ENCODE data around the gene SERTAD2.

SERTAD2 gene

DNA sequence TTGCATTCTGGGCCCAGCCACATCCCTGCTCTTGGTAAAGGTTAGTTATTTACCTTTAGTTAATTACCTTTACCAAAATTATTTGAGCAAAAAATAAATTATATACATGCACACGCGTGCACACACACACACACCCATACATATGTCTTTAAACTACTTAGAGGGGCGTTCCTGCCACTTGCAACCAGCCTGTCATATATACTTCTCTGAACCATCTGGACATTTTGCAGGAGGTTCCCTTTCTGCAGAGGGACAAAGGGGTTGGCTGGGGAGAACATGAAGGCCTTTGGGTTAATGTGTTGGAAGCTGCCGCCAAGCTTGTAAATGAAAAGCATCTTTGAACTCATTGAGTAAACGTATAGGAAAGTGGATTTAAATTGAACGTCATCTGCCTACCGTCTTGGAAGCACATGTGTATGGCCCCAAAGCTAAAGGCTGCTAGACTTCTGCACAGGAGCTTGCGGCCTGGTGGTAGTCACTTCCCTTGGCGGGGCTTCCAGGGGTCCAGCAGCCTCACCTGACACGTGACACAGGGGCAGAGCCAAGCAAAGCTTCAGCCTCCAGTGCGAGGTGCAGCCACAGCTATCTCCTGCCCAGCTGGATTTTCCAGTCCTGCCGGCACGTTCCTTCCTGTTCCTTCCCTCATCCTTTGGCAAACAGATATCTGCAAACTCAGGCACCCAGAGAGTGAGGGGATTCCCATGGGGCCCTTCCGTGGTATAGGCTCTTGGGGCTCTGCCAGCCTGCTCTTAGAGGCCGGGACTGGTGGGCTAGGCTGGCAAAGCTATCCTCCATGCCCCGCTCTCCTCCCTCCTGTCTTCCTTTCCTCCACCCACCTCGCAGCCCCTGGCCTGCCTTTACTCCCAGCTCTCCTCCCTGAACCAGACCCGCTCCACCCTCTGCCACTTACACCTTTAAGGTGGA is 46.1 kb downstream of the SERTAD2 start:
- DNase-seq: no peak

DNA sequence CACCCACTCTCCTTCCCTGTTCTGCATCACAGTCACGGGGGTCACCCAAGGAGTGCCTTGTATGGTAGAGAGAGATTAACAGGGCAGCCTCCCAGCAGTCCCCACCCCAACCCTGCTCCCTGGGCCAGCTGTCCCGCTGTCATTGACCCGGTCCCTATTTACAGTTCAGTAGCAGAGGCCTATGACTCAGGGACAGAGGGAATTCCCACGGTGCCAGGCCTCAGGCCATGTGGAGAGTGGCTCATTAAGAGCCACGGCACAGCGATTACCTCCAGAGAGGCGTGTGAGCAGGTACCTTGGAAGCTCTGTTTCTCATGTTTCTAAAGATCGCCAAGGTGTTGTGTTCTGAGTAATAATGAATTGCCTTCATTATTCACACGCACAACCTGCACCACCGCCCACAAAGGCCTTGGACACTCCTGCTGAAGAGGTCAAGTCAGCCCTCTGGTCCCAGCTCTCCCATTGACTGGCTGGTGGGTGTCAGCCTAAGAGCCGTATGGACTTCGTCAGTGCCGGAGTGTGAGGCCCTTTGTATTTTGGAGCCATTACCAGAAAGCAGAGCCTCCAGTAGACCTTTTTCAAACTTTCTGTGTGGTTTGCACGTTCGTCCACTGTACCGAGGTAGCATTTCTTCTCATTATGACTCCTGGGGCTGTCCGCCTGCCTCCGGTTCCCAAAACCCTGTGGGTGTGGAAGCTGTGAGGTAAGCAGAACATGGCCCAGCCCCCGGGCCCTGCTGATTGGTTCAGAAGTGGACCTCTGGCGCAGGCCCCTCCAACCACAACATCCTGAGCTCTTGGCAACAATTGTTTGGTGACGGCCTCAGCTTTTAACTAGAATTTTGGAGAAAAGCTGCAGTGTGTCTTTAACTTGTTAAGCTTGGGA is 47.0 kb downstream of the SERTAD2 start:
- peak; percentile 66 for DNase-seq

GRCh38 chr2:64605991-64606478 is 47.7 kb downstream of the SERTAD2 start:
- no peak for DNase-seq

- no peak for DNase-seq
Measured at GRCh38 chr2:64605026-64605471, 48.7 kb downstream of the SERTAD2 start.

DNA sequence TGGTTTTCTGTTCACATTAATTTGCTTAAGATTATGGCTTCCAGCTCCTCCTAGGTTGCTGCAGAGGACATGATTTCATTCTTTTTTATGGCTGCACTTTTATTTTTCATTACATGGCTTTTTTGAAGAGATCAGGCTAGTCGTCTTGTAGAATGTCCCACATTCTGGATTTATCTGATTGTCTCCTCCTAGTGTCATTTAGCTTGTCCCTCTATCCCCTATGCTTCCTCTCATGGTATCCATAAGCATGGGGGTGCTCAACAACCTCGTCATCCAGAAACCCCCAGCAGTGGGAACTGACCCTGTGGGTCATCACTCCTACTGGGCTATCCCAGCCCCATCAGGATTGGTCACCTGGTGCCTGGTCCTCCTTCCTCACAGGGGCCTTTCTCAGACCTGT is 49.6 kb downstream of the SERTAD2 start:
- no peak for DNase-seq

GRCh38 chr2:64602436-64602835 is 51.3 kb downstream of the SERTAD2 start:
- no peak for DNase-seq

DNA sequence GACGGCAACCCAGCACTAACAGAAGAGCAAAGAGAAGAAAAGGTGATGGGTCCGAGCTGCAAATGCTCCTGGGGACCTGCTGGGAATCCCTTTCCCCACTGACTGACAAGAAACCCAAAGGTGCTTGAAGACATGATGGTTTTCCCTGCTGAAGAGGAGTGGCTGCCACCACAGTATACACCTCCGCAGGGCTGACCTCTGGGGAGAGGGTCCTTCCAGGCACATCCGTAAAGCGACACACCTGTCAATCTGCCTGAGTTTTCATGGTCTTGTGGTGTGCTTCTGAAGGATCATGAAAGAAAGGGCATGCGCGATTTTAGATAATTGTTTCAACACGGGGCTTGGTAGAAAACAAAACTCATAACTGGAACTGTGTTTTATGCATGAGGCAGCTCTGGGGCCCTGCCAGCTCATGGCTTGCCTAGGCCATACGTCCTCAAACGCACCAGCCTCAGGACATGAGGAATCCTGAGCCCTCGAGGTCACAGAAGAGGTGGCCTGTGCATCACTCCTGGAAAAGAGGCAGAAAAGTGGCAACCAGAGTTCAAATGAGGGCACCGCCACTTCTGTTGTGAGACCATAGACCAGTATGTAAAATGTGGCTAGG is 51.8 kb downstream of the SERTAD2 start:
- no peak for DNase-seq

DNA sequence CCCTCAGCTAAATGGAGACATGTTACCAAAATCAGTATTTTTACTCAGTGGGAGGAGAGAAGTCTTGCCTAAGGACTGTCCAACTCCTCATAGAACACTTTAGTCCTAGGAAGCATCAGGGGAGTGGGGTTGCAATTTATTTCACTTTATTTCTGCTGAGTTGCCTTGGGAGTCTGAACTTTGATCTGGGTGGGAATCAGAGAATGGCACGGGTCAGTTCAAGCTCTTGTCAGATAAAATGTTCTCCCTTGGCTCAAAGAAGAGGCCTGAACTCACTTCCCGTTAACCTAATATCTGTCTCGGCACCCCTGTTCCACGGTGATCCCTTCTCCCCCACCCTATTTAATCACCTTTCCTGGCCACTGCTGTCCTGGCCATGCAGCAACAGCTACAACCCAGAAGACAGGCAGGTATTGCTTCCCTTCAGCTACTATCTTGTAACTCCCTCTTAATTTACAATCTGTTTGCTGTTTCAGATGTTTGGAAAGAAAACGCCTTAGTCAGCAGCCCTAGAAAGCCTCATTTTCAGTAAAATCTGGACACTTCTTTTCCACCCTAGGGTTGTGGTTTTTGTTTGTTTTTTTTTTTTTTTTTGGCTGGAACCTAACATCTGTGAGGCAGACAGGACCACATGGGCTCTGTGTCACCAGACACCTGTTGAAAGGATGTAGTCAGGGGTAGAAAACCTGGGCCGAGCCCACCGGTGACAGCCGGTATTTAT is 52.5 kb downstream of the SERTAD2 start:
- DNase-seq: no peak

DNA sequence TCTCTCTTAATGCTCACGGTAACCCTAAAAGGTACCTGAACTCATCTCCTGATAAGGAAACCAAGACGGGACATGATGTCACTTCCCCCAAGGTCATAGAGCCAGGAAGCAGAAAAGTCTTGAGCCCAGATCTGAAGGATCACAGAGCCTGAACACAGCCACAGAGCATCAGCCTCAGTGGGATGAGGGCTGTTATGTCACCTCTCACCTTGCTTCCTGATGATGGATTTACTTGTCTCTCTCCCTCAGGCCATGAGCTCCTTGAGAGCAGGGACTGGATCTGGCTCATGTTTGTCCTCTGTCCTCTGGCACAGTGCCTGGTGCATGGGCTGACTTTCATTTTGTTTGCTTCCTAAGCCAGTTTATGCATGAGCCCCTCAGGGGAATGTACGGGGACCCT is 54.2 kb downstream of the SERTAD2 start:
- no peak for DNase-seq

GRCh38 chr2:64598226-64598625 is 55.5 kb downstream of the SERTAD2 start:
- DNase-seq: no peak

- no peak for DNase-seq
Measured at GRCh38 chr2:64595397-64596176, 58.1 kb downstream of the SERTAD2 start.

GRCh38 chr2:64594226-64594989 is 59.3 kb downstream of the SERTAD2 start:
- DNase-seq: no peak

GRCh38 chr2:64593035-64593655 is 60.6 kb downstream of the SERTAD2 start:
- no peak for DNase-seq

DNA sequence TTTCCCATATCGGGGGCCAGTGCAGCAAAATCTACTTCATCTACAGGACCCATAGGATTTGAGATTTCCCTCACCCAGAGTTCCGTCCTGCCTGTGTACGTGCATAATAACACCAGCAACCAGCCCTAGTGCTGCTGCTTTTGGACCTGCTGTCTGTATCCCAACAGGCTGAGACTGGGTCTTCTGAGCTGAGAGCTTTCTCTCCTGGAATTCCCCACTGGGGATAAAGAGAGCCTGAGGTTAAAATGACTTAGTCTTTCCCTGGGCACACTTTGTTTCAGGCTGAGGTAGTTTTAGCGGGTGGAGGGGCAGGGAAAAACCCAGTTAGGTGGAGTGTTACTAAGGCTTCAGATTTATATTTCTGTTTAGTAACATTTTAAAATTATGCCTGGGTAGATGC is 62.5 kb downstream of the SERTAD2 start:
- no peak for DNase-seq

DNA sequence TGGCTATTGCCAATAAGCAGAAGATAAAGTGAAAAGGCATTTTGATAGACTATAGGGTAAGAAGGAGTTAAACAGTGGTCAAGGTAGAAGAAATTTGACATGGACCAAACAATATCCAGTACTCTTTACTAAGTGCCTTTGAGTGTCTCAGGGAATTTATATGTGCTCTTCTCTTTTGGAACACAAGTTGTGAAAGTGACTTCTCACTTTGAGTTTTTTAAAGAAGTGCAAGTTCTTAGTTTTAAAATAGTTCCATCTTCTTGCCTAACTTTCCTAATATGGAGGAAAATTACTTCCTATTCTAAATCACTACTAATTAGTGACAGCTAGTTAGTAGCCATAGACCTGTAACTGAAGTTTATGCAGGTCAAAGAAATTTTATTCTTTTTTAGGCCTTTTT is 66.2 kb downstream of the SERTAD2 start:
- DNase-seq: no peak

GRCh38 chr2:64586883-64587481 is 66.7 kb downstream of the SERTAD2 start:
- DNase-seq: no peak

DNA sequence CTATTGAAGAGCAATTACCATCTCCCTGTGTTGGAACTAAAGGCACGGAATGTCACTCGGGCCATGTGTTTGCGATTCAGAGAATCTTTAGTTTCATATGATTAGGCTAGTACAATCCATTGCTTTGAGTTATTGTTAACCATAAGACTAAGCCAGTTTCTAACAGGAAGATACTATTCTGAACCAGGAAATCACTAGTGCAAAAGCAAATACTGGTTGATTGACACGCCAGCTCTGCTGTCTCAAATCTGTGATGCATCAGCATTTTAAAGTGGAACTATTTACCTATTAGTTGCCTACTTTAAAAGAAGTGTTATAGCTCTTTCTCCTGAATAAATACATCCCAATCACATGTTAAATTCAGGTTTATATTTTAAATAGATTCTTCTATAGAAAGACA is 67.7 kb downstream of the SERTAD2 start:
- DNase-seq: no peak

- no peak for DNase-seq
Measured at GRCh38 chr2:64582774-64583340, 70.9 kb downstream of the SERTAD2 start.

- DNase-seq: no peak
Measured at GRCh38 chr2:64581777-64582539, 71.8 kb downstream of the SERTAD2 start.
